Adipocyte (in vitro differentiated cells): Measurements from ENCODE around the gene EPN1.

ENCODE experiments used
- DNase-seq: peaks from one replicate; pipeline ENCODE4 v3.0.0-alpha.2; 2015; ENCODE audit warnings: low read depth
- H3K27me3 ChIP-seq: replicated peaks from 2 replicates; pipeline ENCODE4 v1.7.0; 2013; ENCODE audit warnings: mild to moderate bottlenecking, low read length, moderate library complexity; ENCODE audit not compliant: control insufficient read depth, insufficient read depth
- H3K36me3 ChIP-seq: 2 replicates; pipeline ENCODE4 v1.7.0; 2013; ENCODE audit warnings: low read length, mild to moderate bottlenecking, moderate library complexity; ENCODE audit not compliant: control insufficient read depth, insufficient read depth, severe bottlenecking
- H3K4me1 ChIP-seq: 2 replicates; pipeline ENCODE4 v1.7.0; 2013; ENCODE audit warnings: mild to moderate bottlenecking, low read length, moderate library complexity; ENCODE audit not compliant: control insufficient read depth, insufficient read depth
- H3K4me3 ChIP-seq: 2 replicates; pipeline ENCODE4 v1.7.0; 2013; ENCODE audit warnings: mild to moderate bottlenecking, low read length, moderate library complexity
- H3K9ac ChIP-seq: 2 replicates; pipeline ENCODE4 v1.7.0; 2013; ENCODE audit warnings: mild to moderate bottlenecking, low read length, moderate library complexity
- H3K9me3 ChIP-seq: 2 replicates; pipeline ENCODE4 v1.7.0; 2013; ENCODE audit warnings: mild to moderate bottlenecking, low read length, moderate library complexity; ENCODE audit not compliant: control insufficient read depth

Gene EPN1

DNA sequence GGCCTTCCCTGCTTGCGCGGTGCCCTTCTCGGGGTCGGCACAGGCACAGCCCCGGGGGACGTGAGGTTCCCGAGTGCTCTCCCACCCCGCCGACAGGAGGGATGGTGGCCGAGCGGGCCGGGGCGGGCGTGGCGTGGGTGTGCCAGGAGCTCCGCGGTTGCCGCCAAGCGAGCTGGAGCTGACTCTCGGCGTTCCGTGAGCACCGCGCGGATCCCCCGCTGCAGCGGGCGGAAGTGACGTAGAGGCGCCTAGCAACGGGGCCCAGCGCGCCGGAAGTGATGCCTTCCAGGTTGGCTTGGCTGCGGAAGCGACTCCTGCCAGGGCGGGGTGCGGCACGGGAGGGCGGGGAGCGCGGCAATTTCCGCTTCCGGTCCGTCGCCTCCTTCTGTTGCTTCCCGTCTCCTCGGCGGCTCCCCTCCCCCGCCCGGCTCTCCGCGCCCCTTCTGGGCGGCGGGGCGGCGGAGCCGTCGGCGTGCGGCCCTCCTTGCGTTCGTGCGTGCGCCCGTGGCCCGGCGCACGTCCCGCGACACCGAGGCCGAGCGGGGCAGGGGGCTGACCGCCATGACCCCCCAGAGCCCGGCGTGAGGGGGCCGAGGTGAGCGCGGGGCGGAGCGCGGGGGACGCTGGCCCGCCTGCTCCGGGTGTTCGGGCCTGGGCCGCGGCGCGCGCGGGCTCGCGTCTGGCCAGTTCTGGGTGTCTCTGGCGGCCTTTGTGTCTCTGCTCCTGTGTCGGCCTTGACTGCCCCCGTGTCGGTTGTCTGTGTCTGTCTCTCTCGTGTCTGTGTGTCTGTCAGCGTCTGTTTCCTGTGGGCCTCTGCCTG is at the start of gene EPN1:
EPN1 (plus strand) TSS at position 386 of the 820 bp plus-strand sequence. CDS start 3,402 bp downstream, outside the sequence.
- Histone ChIP-seq H3K9me3 (no peaks in the 10 kb centered on the region), H3K27me3 (no peaks in the 10 kb centered on the region), H3K4me3 (peak within 1 kb of the TSS; percentile 99), H3K36me3 (peaks cover 33% of the 10 kb centered on the region), H3K4me1 (peaks cover 34% of the 10 kb centered on the region), H3K9ac (peak within 1 kb of the TSS; percentile 99)
- peak; percentile 99 for DNase-seq

DNA sequence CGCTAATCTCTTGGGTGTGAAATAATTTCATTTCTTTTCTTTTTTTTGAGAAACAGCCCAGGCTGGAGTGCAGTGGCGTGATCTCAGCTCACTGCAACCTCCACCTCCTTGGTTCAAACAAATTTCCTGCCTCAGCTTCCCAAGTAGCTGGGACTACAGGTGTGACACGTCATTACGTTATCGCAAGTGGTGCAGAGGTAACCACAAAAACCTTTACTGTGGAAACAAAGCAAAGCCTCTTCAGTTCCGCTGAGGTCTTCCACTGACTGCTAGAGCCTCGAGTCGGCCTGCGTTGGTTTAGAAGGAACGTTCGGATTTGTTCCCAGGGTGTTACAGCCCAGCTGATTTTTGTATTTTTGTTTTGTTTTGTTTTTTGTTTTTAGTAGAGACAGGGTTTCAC is 48.7 kb upstream of the EPN1 start:
- Histone ChIP-seq H3K4me3 (no peak overlapping the region), H3K4me1 (peaks cover 6% of the 10 kb centered on the region), H3K9me3 (no peaks in the 10 kb centered on the region), H3K27me3 (no peaks in the 10 kb centered on the region), H3K9ac (no peak overlapping the region), H3K36me3 (no peaks in the 10 kb centered on the region)
- no peak for DNase-seq

GRCh38 chr19:55632463-55632834 is 42.6 kb upstream of the EPN1 start:
- H3K9me3 ChIP-seq: no peaks in the 10 kb centered on the region
- DNase-seq: peak; percentile 98
- H3K27me3 ChIP-seq: no peaks in the 10 kb centered on the region
- H3K9ac ChIP-seq: peak overlapping the region; percentile 25
- H3K4me3 ChIP-seq: no peak overlapping the region
- H3K36me3 ChIP-seq: no peaks in the 10 kb centered on the region
- peaks cover 24% of the 10 kb centered on the region for H3K4me1 ChIP-seq

GRCh38 chr19:55633861-55634260 is 41.2 kb upstream of the EPN1 start:
- Histone ChIP-seq H3K4me1 (peaks cover 32% of the 10 kb centered on the region), H3K9me3 (no peaks in the 10 kb centered on the region), H3K4me3 (peak overlapping the region; percentile 99), H3K36me3 (peaks cover 3% of the 10 kb centered on the region), H3K9ac (peak overlapping the region; percentile 100), H3K27me3 (no peaks in the 10 kb centered on the region)
- DNase-seq: no peak

DNA sequence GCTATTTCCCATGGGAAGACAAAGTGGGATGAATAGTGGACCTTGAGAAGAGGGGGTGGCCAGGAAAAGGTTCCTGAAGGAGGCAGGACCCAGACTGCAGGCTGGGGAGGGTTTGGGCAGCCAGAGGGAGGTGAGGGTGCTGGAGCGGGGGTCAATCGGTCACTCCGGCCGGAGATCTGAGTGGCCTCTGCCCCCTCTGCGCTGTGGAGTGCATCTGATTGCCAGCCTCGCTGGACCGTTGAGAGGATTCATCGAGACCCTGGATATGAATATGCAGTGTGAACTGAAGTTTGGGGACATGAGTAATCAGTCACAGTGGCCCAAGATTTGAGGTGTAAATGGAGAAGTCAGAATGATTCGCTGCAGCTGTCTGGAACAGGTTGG is 39.7 kb upstream of the EPN1 start:
- peak overlapping the region; percentile 99 for H3K4me3 ChIP-seq
- H3K36me3 ChIP-seq: peaks cover 3% of the 10 kb centered on the region
- no peaks in the 10 kb centered on the region for H3K9me3 ChIP-seq
- H3K9ac ChIP-seq: peak overlapping the region; percentile 100
- DNase-seq: no peak
- H3K27me3 ChIP-seq: no peaks in the 10 kb centered on the region
- peaks cover 47% of the 10 kb centered on the region for H3K4me1 ChIP-seq

GRCh38 chr19:55635856-55636440 is 39.1 kb upstream of the EPN1 start:
- peak overlapping the region; percentile 99 for H3K4me3 ChIP-seq
- no peaks in the 10 kb centered on the region for H3K9me3 ChIP-seq
- H3K27me3 ChIP-seq: no peaks in the 10 kb centered on the region
- peaks cover 3% of the 10 kb centered on the region for H3K36me3 ChIP-seq
- DNase-seq: no peak
- H3K9ac ChIP-seq: peak overlapping the region; percentile 100
- peaks cover 49% of the 10 kb centered on the region for H3K4me1 ChIP-seq

DNA sequence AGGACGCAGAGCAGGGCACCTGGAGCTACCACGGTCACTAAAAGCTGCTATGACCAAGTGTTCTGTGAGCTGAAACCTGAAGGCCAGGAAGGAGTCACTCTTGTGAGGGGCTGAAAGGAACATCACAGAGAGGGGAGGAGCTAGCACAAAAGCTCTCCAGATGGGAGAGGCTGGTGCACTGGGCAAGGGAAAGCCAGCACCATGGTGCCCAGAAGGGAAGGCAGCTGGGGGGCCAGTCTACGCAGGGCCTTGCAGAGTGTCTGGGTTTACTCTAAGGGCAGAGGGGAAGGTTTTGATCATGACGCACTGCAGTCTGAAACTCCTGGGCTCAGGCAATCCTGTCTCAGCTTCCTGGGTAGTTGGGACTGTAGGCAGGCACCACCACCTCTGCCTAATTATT is 38.3 kb upstream of the EPN1 start:
- no peak for DNase-seq
- peaks cover 49% of the 10 kb centered on the region for H3K4me1 ChIP-seq
- no peak overlapping the region for H3K9ac ChIP-seq
- peak overlapping the region; percentile 99 for H3K4me3 ChIP-seq
- H3K36me3 ChIP-seq: peaks cover 3% of the 10 kb centered on the region
- H3K9me3 ChIP-seq: no peaks in the 10 kb centered on the region
- no peaks in the 10 kb centered on the region for H3K27me3 ChIP-seq

GRCh38 chr19:55637534-55637933 is 37.5 kb upstream of the EPN1 start:
- H3K9ac ChIP-seq: no peak overlapping the region
- H3K4me1 ChIP-seq: peaks cover 53% of the 10 kb centered on the region
- peaks cover 3% of the 10 kb centered on the region for H3K36me3 ChIP-seq
- DNase-seq: no peak
- H3K9me3 ChIP-seq: no peaks in the 10 kb centered on the region
- no peak overlapping the region for H3K4me3 ChIP-seq
- H3K27me3 ChIP-seq: no peaks in the 10 kb centered on the region

DNA sequence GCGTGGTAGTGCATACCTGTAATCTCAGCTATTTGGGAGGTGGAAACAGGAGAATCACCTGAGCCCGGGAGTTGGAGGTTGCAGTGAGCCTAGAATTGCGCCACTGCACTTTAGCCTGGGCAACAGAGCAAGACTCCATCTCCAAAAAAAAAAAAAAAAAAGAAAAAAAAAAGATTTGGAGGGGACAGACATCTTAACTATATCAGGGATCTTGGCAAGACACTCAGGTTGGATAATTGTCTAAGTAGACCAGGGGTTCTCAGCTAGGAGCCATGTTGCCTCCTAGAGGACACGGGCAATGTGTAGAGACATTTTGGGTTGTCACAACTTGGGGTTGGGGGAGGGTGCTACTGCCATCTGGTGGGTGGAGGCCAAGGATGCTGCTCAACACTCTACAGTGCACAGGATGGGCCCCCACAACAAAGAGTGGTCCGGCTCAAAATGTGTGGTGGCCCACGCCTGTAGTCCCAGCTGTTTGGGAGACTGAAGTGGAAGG is 36.1 kb upstream of the EPN1 start:
- H3K36me3 ChIP-seq: peaks cover 3% of the 10 kb centered on the region
- H3K9me3 ChIP-seq: no peaks in the 10 kb centered on the region
- H3K4me3 ChIP-seq: no peak overlapping the region
- H3K27me3 ChIP-seq: no peaks in the 10 kb centered on the region
- peak; percentile 53 for DNase-seq
- no peak overlapping the region for H3K9ac ChIP-seq
- H3K4me1 ChIP-seq: peaks cover 59% of the 10 kb centered on the region

DNA sequence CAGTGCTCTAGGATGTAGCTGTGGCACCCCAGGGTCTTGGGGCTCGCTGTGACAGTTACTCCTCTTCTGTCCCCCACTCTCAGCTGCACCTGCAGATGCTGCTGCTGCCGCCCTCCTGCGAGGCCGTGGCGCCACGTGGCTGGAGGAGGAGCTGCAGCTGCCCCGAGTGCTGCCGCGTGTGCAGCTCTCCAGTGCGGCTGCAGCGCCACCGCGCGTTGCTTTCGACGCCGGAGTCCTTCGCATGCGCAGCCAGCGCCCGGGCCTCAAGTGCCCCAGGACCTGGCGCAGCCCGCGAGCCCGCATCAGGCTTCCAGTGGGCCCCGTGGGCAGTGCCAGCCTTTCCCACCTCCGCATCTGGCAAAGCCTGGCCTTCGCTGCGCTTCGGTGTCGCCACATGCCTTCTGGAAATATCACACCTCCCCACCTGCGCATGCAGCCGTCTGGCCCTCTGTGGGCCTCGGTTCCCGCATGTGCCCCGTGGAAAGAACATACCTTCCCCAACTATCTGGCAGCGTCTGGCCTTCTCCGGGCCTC is 34.9 kb upstream of the EPN1 start:
- peak; percentile 85 for DNase-seq
- Histone ChIP-seq H3K27me3 (no peaks in the 10 kb centered on the region), H3K9ac (peak overlapping the region; percentile 91), H3K4me1 (peaks cover 64% of the 10 kb centered on the region), H3K4me3 (peak overlapping the region; percentile 92), H3K36me3 (peaks cover 10% of the 10 kb centered on the region), H3K9me3 (no peaks in the 10 kb centered on the region)

- peak within 1 kb of the TSS; percentile 92 for H3K4me3 ChIP-seq
- H3K4me1 ChIP-seq: peaks cover 61% of the 10 kb centered on the region
- H3K27me3 ChIP-seq: no peaks in the 10 kb centered on the region
- DNase-seq: peak; percentile 85
- peaks cover 16% of the 10 kb centered on the region for H3K36me3 ChIP-seq
- H3K9ac ChIP-seq: peak within 1 kb of the TSS; percentile 91
- H3K9me3 ChIP-seq: no peaks in the 10 kb centered on the region
Measured at GRCh38 chr19:55640577-55641425, 34.2 kb upstream of the EPN1 start, which contains the start of gene ZNF580. Gene ZNF580 (plus strand): TSS chr19:55641002. CDS start chr19:55642509, 1,507 bp downstream.
